Rectal smooth muscle tissue (tissue), 1 donor: ENCODE data around the gene ACYP2.
A peak's percentile ranks its signal among the peaks of the same experiment; 100 is the strongest.
"Not testable (repeated sequence)": the region's sequence is repeated elsewhere in the genome, so short reads cannot be mapped to it uniquely, and the experiment has no call there.

Experiments
- H3K27ac ChIP-seq: one replicate; pipeline ENCODE4 v1.7.0; 2013; ENCODE audit warnings: low read depth, low read length, inconsistent platforms
- H3K27me3 ChIP-seq: one replicate; pipeline ENCODE4 v1.7.0; 2013; ENCODE audit warnings: low read length; ENCODE audit not compliant: control insufficient read depth, insufficient read depth
- H3K36me3 ChIP-seq: one replicate; pipeline ENCODE4 v1.7.0; 2013; ENCODE audit warnings: low read length; ENCODE audit not compliant: control insufficient read depth, insufficient read depth
- H3K4me1 ChIP-seq: one replicate; pipeline ENCODE4 v1.7.0; 2013; ENCODE audit warnings: low read length; ENCODE audit not compliant: control insufficient read depth, insufficient read depth
- H3K4me3 ChIP-seq: one replicate; pipeline ENCODE4 v1.7.0; 2013; ENCODE audit warnings: low read length
- H3K9ac ChIP-seq: one replicate; pipeline ENCODE4 v1.7.0; 2013; ENCODE audit warnings: low read length

ACYP2 gene

GRCh38 chr2:54103454-54104314, 11.7 kb upstream of the ACYP2 start:
- H3K27ac ChIP-seq: no peak overlapping the region
- H3K9ac ChIP-seq: no peak overlapping the region

GRCh38 chr2:54106631-54107454, 8.6 kb upstream of the ACYP2 start:
- Histone ChIP-seq H3K4me1 (no peaks in the 10 kb centered on the region), H3K36me3 (no peaks in the 10 kb centered on the region), H3K4me3 (no peak overlapping the region), H3K27ac (no peak overlapping the region), H3K27me3 (no peaks in the 10 kb centered on the region), H3K9ac (no peak overlapping the region)

More at GRCh38 chr2:54103454-54104314, 11.7 kb upstream of the ACYP2 start:
- Histone ChIP-seq H3K4me3 (no peak overlapping the region), H3K4me1 (no peaks in the 10 kb centered on the region), H3K27me3 (no peaks in the 10 kb centered on the region), H3K36me3 (no peaks in the 10 kb centered on the region)

DNA sequence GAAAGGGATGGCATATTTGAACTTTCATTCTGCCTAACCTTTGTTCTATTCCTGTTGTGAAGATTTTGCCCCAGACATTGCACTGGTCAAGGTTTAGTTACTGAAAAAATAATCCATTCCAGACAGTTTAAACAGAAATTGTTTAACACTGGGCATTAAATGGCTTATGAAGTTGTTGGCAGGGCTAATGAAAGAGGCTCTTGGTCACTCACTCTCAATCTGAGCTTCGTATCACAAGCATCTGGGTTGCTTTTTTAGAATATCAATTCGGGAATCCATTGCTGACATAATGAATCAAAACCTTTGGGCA, 8.0 kb upstream of the ACYP2 start:
- Histone ChIP-seq H3K9ac (no peak overlapping the region), H3K4me1 (no peaks in the 10 kb centered on the region), H3K4me3 (no peak overlapping the region), H3K27me3 (no peaks in the 10 kb centered on the region), H3K27ac (no peak overlapping the region), H3K36me3 (no peaks in the 10 kb centered on the region)

DNA sequence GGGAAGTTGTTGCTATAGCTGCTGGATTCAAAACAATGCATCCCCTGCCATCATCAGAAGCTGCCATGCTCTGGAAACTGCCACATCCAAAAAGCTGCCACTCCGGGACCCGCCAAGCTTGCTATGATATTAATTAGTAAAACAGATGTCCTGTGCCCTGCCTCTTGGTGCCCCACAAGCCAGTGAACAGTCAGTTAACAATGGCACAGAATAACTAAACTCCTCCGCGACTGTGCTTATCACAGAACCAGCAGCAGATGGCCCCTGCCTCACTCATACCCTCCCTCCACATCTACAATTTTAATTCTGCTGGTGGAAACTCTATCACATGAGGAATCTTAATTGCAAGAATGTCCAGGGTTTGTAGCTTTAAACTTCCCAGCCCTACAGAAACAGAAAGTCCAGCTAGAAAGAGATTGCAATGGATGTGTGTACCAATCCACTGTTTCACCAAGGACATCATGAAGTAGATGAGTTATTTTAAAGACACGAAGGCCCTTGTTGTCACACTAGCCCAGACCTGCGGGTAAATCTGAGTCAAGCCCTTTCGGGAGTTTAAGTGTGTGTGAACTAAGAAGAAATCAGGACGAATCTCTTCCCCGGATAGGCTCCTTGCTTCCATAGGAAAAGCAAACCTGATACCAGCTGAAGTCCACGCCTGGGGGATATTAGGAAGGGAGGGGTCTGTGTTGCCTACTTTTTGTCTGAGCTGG, 7.4 kb upstream of the ACYP2 start:
- no peak overlapping the region for H3K27ac ChIP-seq
- H3K9ac ChIP-seq: no peak overlapping the region
- no peaks in the 10 kb centered on the region for H3K27me3 ChIP-seq
- no peak overlapping the region for H3K4me3 ChIP-seq
- no peaks in the 10 kb centered on the region for H3K4me1 ChIP-seq
- no peaks in the 10 kb centered on the region for H3K36me3 ChIP-seq

GRCh38 chr2:54109848-54110247, 5.6 kb upstream of the ACYP2 start:
- H3K9ac ChIP-seq: no peak overlapping the region
- no peaks in the 10 kb centered on the region for H3K4me1 ChIP-seq
- H3K4me3 ChIP-seq: no peak overlapping the region
- H3K27ac ChIP-seq: no peak overlapping the region
- no peaks in the 10 kb centered on the region for H3K27me3 ChIP-seq
- no peaks in the 10 kb centered on the region for H3K36me3 ChIP-seq

DNA sequence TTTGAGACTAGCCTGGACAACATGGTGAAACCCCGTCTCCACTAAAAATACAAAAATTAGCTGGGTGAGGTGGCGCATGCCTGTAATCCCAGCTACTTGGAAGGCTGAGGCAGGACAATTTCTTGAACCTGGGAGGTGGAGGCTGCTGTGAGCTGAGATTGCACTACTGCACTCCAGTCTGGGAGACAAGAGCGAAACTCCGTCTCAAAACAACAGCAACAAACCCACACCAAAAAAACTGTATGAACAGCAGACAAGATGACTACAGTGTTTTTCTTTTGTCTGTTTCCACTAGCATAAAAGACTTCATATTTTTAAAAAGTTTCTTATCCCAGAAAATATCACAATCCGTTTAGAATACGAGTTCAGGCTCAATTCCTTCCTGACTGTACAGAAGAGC, 936 bp upstream of the ACYP2 start:
- not testable (repeated sequence) for H3K36me3 ChIP-seq, H3K27me3 ChIP-seq, H3K4me1 ChIP-seq, H3K4me3 ChIP-seq, H3K9ac ChIP-seq
- peak overlapping the region; percentile 100 for H3K27ac ChIP-seq

GRCh38 chr2:54114936-54115283, 505 bp upstream of the ACYP2 start:
- H3K27me3 ChIP-seq: no peaks in the 10 kb centered on the region
- H3K27ac ChIP-seq: peak overlapping the region; percentile 100
- no peak overlapping the region for H3K9ac ChIP-seq
- no peaks in the 10 kb centered on the region for H3K4me1 ChIP-seq
- H3K4me3 ChIP-seq: peak overlapping the region; percentile 98
- no peaks in the 10 kb centered on the region for H3K36me3 ChIP-seq

GRCh38 chr2:54116598-54116997, 1.2 kb downstream of the ACYP2 start:
- H3K4me3 ChIP-seq, H3K9ac ChIP-seq, H3K27ac ChIP-seq, H3K27me3 ChIP-seq, H3K4me1 ChIP-seq, H3K36me3 ChIP-seq: not testable (repeated sequence)

GRCh38 chr2:54120950-54121349, 5.5 kb downstream of the ACYP2 start:
- Histone ChIP-seq H3K4me3 (no peak overlapping the region), H3K27ac (no peak overlapping the region), H3K27me3 (no peaks in the 10 kb centered on the region), H3K36me3 (no peaks in the 10 kb centered on the region), H3K4me1 (no peaks in the 10 kb centered on the region), H3K9ac (no peak overlapping the region)

- no peak overlapping the region for H3K9ac ChIP-seq
- no peak overlapping the region for H3K4me3 ChIP-seq
- no peaks in the 10 kb centered on the region for H3K27me3 ChIP-seq
- H3K36me3 ChIP-seq: no peaks in the 10 kb centered on the region
- H3K4me1 ChIP-seq: no peaks in the 10 kb centered on the region
- no peak overlapping the region for H3K27ac ChIP-seq
These were observed 6.9 kb downstream of the ACYP2 start for GRCh38 chr2:54122171-54122935.

GRCh38 chr2:54122939-54123338, 7.5 kb downstream of the ACYP2 start:
- Histone ChIP-seq H3K27ac (no peak overlapping the region), H3K36me3 (no peaks in the 10 kb centered on the region), H3K4me3 (no peak overlapping the region), H3K9ac (no peak overlapping the region), H3K4me1 (no peaks in the 10 kb centered on the region), H3K27me3 (no peaks in the 10 kb centered on the region)

DNA sequence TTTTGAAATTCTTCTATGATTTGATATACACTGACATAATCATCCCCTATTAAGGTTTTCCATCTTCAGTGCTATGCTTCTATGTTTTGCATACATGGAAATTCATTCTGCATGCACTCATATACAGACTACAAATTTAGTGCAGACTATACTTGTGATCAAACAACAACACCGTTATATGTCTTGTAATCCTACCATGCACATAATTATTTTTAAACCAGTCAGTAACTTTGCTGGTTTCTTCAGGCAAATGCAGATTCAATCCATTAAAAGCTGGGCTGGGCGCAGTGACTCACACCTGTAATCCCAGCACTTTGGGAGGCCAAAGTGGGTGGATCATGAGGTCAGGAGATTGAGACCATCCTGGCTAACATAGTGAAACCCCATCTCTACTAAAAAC, 11.8 kb downstream of the ACYP2 start:
- H3K27me3 ChIP-seq, H3K9ac ChIP-seq, H3K4me3 ChIP-seq, H3K4me1 ChIP-seq, H3K36me3 ChIP-seq, H3K27ac ChIP-seq: not testable (repeated sequence)
